ENCODE results near the gene TAC4.
"Not testable (repeated sequence)": the region's sequence is repeated elsewhere in the genome, so short reads cannot be mapped to it uniquely, and the experiment has no call there.

The TAC4 gene

GRCh38 chr17:49843774-49844350 is 4.0 kb downstream of the TAC4 start:
- DNase-seq (ENCODE audit: low read depth in 2 of 2): no peak

GRCh38 chr17:49842846-49843245 is 5.0 kb downstream of the TAC4 start:
- DNase-seq (ENCODE audit: low read depth in 2 of 2): no peak

- DNase-seq (ENCODE audit: low read depth in 2 of 2): no peak
These were observed 5.5 kb downstream of the TAC4 start for GRCh38 chr17:49842371-49842770.

GRCh38 chr17:49841548-49841947 is 6.3 kb downstream of the TAC4 start:
- DNase-seq (ENCODE audit: low read depth in 2 of 2): no peak

- DNase-seq (ENCODE audit: low read depth in 2 of 2): no peak
These were observed 8.4 kb downstream of the TAC4 start for GRCh38 chr17:49839455-49839854.

- no peak for DNase-seq (ENCODE audit: low read depth in 2 of 2)
These were observed 11.5 kb downstream of the TAC4 start for GRCh38 chr17:49836111-49837030.

- no peak for DNase-seq (ENCODE audit: low read depth in 2 of 2)
These were observed 12.4 kb downstream of the TAC4 start for GRCh38 chr17:49835472-49835871.

GRCh38 chr17:49834118-49834743 is 13.6 kb downstream of the TAC4 start:
- DNase-seq (ENCODE audit: low read depth in 2 of 2): no peak

- no peak for DNase-seq (ENCODE audit: low read depth in 2 of 2)
These were observed 14.8 kb downstream of the TAC4 start for GRCh38 chr17:49832840-49833599.

GRCh38 chr17:49830605-49831004 is 17.3 kb downstream of the TAC4 start:
- DNase-seq (ENCODE audit: low read depth in 2 of 2): no peak

GRCh38 chr17:49829026-49829425 is 18.8 kb downstream of the TAC4 start:
- DNase-seq (ENCODE audit: low read depth in 2 of 2): no peak

GRCh38 chr17:49828325-49828724 is 19.5 kb downstream of the TAC4 start:
- DNase-seq (ENCODE audit: low read depth in 2 of 2): not testable (repeated sequence)

- no peak for DNase-seq (ENCODE audit: low read depth in 2 of 2)
These were observed 22.2 kb downstream of the TAC4 start for GRCh38 chr17:49825645-49826044.

GRCh38 chr17:49823614-49824013 is 24.3 kb downstream of the TAC4 start:
- DNase-seq (ENCODE audit: low read depth in 2 of 2): no peak

- no peak for DNase-seq (ENCODE audit: low read depth in 2 of 2)
These were observed 25.0 kb downstream of the TAC4 start for GRCh38 chr17:49822829-49823228.

- no peak for DNase-seq (ENCODE audit: low read depth in 2 of 2)
These were observed 26.0 kb downstream of the TAC4 start for GRCh38 chr17:49821916-49822315.

GRCh38 chr17:49821466-49821865 is 26.4 kb downstream of the TAC4 start:
- no peak for DNase-seq (ENCODE audit: low read depth in 2 of 2)

GRCh38 chr17:49820773-49821172 is 27.1 kb downstream of the TAC4 start:
- DNase-seq (ENCODE audit: low read depth in 2 of 2): no peak

GRCh38 chr17:49819651-49820050 is 28.2 kb downstream of the TAC4 start:
- no peak for DNase-seq (ENCODE audit: low read depth in 2 of 2)

- DNase-seq (ENCODE audit: low read depth in 2 of 2): no peak
These were observed 28.7 kb downstream of the TAC4 start for GRCh38 chr17:49819138-49819537.

GRCh38 chr17:49817993-49818392 is 29.9 kb downstream of the TAC4 start:
- DNase-seq (ENCODE audit: low read depth in 2 of 2): peak; percentile 4 to 9

- no peak for DNase-seq (ENCODE audit: low read depth in 2 of 2)
These were observed 32.0 kb downstream of the TAC4 start for GRCh38 chr17:49815761-49816281.

All from stimulated activated CD8-positive, alpha-beta memory T cell treated with anti-CD3 and anti-CD28 coated beads, Interleukin-15, amount 100 ng/mL, for 48 hours (primary cell).